ENCODE measurements around the gene PDE3A.
"Not testable (repeated sequence)": the region's sequence is repeated elsewhere in the genome, so short reads cannot be mapped to it uniquely, and the experiment has no call there.

The PDE3A gene

GRCh38 chr12:20375560-20375959 is 7.2 kb downstream of the PDE3A start:
- DNase-seq, result no peak

- DNase-seq, result no peak
Measured at GRCh38 chr12:20376984-20377383, 8.6 kb downstream of the PDE3A start.

GRCh38 chr12:20377750-20378149 is 9.4 kb downstream of the PDE3A start:
- DNase-seq, result no peak

- DNase-seq, result no peak
Measured at GRCh38 chr12:20382117-20382516, 13.8 kb downstream of the PDE3A start.

- no peak for DNase-seq
Measured at GRCh38 chr12:20383612-20384011, 15.3 kb downstream of the PDE3A start.

- DNase-seq, result not testable (repeated sequence)
Measured at GRCh38 chr12:20384836-20385235, 16.5 kb downstream of the PDE3A start.

- no peak for DNase-seq
Measured at GRCh38 chr12:20390846-20391245, 22.5 kb downstream of the PDE3A start.

GRCh38 chr12:20392339-20392738 is 24.0 kb downstream of the PDE3A start:
- DNase-seq, result no peak

- no peak for DNase-seq
Measured at GRCh38 chr12:20393707-20394106, 25.4 kb downstream of the PDE3A start.

GRCh38 chr12:20395791-20396550 is 27.6 kb downstream of the PDE3A start:
- DNase-seq, result no peak

- no peak for DNase-seq
Measured at GRCh38 chr12:20398686-20399085, 30.3 kb downstream of the PDE3A start.

GRCh38 chr12:20400003-20400402 is 31.7 kb downstream of the PDE3A start:
- DNase-seq, result no peak

GRCh38 chr12:20403230-20403629 is 34.9 kb downstream of the PDE3A start:
- DNase-seq, result no peak

- no peak for DNase-seq
Measured at GRCh38 chr12:20404576-20405346, 36.4 kb downstream of the PDE3A start.

- no peak for DNase-seq
Measured at GRCh38 chr12:20409607-20410377, 41.5 kb downstream of the PDE3A start.

- DNase-seq, result no peak
Measured at GRCh38 chr12:20410734-20411133, 42.4 kb downstream of the PDE3A start.

- DNase-seq, result no peak
Measured at GRCh38 chr12:20411345-20411744, 43.0 kb downstream of the PDE3A start.

GRCh38 chr12:20415028-20415427 is 46.7 kb downstream of the PDE3A start:
- no peak for DNase-seq

GRCh38 chr12:20415641-20416040 is 47.3 kb downstream of the PDE3A start:
- DNase-seq, result no peak

GRCh38 chr12:20420557-20420956 is 52.2 kb downstream of the PDE3A start:
- DNase-seq, result no peak

GRCh38 chr12:20421421-20421820 is 53.1 kb downstream of the PDE3A start:
- no peak for DNase-seq

- DNase-seq, result no peak
Measured at GRCh38 chr12:20423557-20423956, 55.2 kb downstream of the PDE3A start.

- DNase-seq, result no peak
Measured at GRCh38 chr12:20424841-20425240, 56.5 kb downstream of the PDE3A start.

GRCh38 chr12:20426191-20426590 is 57.9 kb downstream of the PDE3A start:
- no peak for DNase-seq
